ENCODE results near the gene GRM4. TPM values are rescaled to one million over a fixed set of nuclear protein-coding genes. Genes with fewer than 3 reads are reported as not detected.
"Not testable (repeated sequence)": the region's sequence is repeated elsewhere in the genome, so short reads cannot be mapped to it uniquely, and the experiment has no call there.

The GRM4 gene
- total RNA-seq (2012; rRNA removed): not detected in 2 replicates

GRCh38 chr6:34146021-34146782 lies at the start of gene GRM4:
GRM4 (minus strand) TSS chr6:34146087; CDS start chr6:34133496, 12,591 bp downstream.
- H3K9me3 ChIP-seq (replicated peaks; ENCODE audit: low read length): no peaks in the 10 kb centered on the region
- H3K4me2 ChIP-seq (ENCODE audit: low read length): peak within 1 kb of the TSS; percentile 86
- H3K36me3 ChIP-seq (ENCODE audit: insufficient read depth, low read length): no peaks in the 10 kb centered on the region
- peaks cover 81% of the 10 kb centered on the region for H3K27me3 ChIP-seq (ENCODE audit: control insufficient read depth, insufficient read depth, low read length)
- H3K9ac ChIP-seq (ENCODE audit: low read depth, low read length): no peak within 1 kb of the TSS
- H3K4me1 ChIP-seq (ENCODE audit: control insufficient read depth, insufficient read depth, low read length): peaks cover 21% of the 10 kb centered on the region
- peak within 1 kb of the TSS; percentile 68 for H3K4me3 ChIP-seq (ENCODE audit: low read length)

GRCh38 chr6:34194772-34195171 lies 48.9 kb upstream of the GRM4 start:
- Histone ChIP-seq H3K4me1 (ENCODE audit: control insufficient read depth, insufficient read depth, low read length) (peaks cover 10% of the 10 kb centered on the region), H3K36me3 (ENCODE audit: insufficient read depth, low read length) (no peaks in the 10 kb centered on the region), H3K9me3 (replicated peaks; ENCODE audit: low read length) (no peaks in the 10 kb centered on the region), H3K4me3 (ENCODE audit: low read length) (no peak overlapping the region), H3K27me3 (ENCODE audit: control insufficient read depth, insufficient read depth, low read length) (peaks cover 6% of the 10 kb centered on the region), H3K9ac (ENCODE audit: low read depth, low read length) (no peak overlapping the region), H3K4me2 (ENCODE audit: low read length) (no peak overlapping the region)

GRCh38 chr6:34190504-34191122 lies 44.7 kb upstream of the GRM4 start:
- Histone ChIP-seq H3K9me3 (replicated peaks; ENCODE audit: low read length) (no peaks in the 10 kb centered on the region), H3K9ac (ENCODE audit: low read depth, low read length) (no peak overlapping the region), H3K36me3 (ENCODE audit: insufficient read depth, low read length) (no peaks in the 10 kb centered on the region), H3K4me2 (ENCODE audit: low read length) (no peak overlapping the region), H3K27me3 (ENCODE audit: control insufficient read depth, insufficient read depth, low read length) (peaks cover 2% of the 10 kb centered on the region), H3K4me3 (ENCODE audit: low read length) (no peak overlapping the region), H3K4me1 (ENCODE audit: control insufficient read depth, insufficient read depth, low read length) (no peaks in the 10 kb centered on the region)

- no peaks in the 10 kb centered on the region for H3K4me1 ChIP-seq (ENCODE audit: control insufficient read depth, insufficient read depth, low read length)
- no peak overlapping the region for H3K9ac ChIP-seq (ENCODE audit: low read depth, low read length)
- no peaks in the 10 kb centered on the region for H3K36me3 ChIP-seq (ENCODE audit: insufficient read depth, low read length)
- H3K9me3 ChIP-seq (replicated peaks; ENCODE audit: low read length): no peaks in the 10 kb centered on the region
- H3K4me3 ChIP-seq (ENCODE audit: low read length): no peak overlapping the region
- no peaks in the 10 kb centered on the region for H3K27me3 ChIP-seq (ENCODE audit: control insufficient read depth, insufficient read depth, low read length)
- no peak overlapping the region for H3K4me2 ChIP-seq (ENCODE audit: low read length)
These were observed 44.1 kb upstream of the GRM4 start for GRCh38 chr6:34189806-34190503.

GRCh38 chr6:34184726-34185125 lies 38.8 kb upstream of the GRM4 start:
- H3K4me1 ChIP-seq (ENCODE audit: control insufficient read depth, insufficient read depth, low read length); H3K4me3 ChIP-seq (ENCODE audit: low read length); H3K36me3 ChIP-seq (ENCODE audit: insufficient read depth, low read length); H3K9me3 ChIP-seq (replicated peaks; ENCODE audit: low read length); H3K4me2 ChIP-seq (ENCODE audit: low read length); H3K9ac ChIP-seq (ENCODE audit: low read depth, low read length); H3K27me3 ChIP-seq (ENCODE audit: control insufficient read depth, insufficient read depth, low read length): not testable (repeated sequence)

- no peaks in the 10 kb centered on the region for H3K36me3 ChIP-seq (ENCODE audit: insufficient read depth, low read length)
- no peak overlapping the region for H3K4me2 ChIP-seq (ENCODE audit: low read length)
- peaks cover 19% of the 10 kb centered on the region for H3K27me3 ChIP-seq (ENCODE audit: control insufficient read depth, insufficient read depth, low read length)
- no peaks in the 10 kb centered on the region for H3K9me3 ChIP-seq (replicated peaks; ENCODE audit: low read length)
- no peak overlapping the region for H3K9ac ChIP-seq (ENCODE audit: low read depth, low read length)
- H3K4me3 ChIP-seq (ENCODE audit: low read length): no peak overlapping the region
- H3K4me1 ChIP-seq (ENCODE audit: control insufficient read depth, insufficient read depth, low read length): no peaks in the 10 kb centered on the region
These were observed 37.1 kb upstream of the GRM4 start for GRCh38 chr6:34182751-34183531.

- peaks cover 21% of the 10 kb centered on the region for H3K27me3 ChIP-seq (ENCODE audit: control insufficient read depth, insufficient read depth, low read length)
- no peaks in the 10 kb centered on the region for H3K36me3 ChIP-seq (ENCODE audit: insufficient read depth, low read length)
- H3K4me2 ChIP-seq (ENCODE audit: low read length): no peak overlapping the region
- H3K9me3 ChIP-seq (replicated peaks; ENCODE audit: low read length): no peaks in the 10 kb centered on the region
- H3K9ac ChIP-seq (ENCODE audit: low read depth, low read length): no peak overlapping the region
- no peaks in the 10 kb centered on the region for H3K4me1 ChIP-seq (ENCODE audit: control insufficient read depth, insufficient read depth, low read length)
- H3K4me3 ChIP-seq (ENCODE audit: low read length): no peak overlapping the region
These were observed 36.0 kb upstream of the GRM4 start for GRCh38 chr6:34181908-34182307.

GRCh38 chr6:34179106-34179720 lies 33.3 kb upstream of the GRM4 start:
- no peaks in the 10 kb centered on the region for H3K4me1 ChIP-seq (ENCODE audit: control insufficient read depth, insufficient read depth, low read length)
- H3K36me3 ChIP-seq (ENCODE audit: insufficient read depth, low read length): no peaks in the 10 kb centered on the region
- no peak overlapping the region for H3K9ac ChIP-seq (ENCODE audit: low read depth, low read length)
- no peak overlapping the region for H3K4me2 ChIP-seq (ENCODE audit: low read length)
- H3K4me3 ChIP-seq (ENCODE audit: low read length): no peak overlapping the region
- peaks cover 21% of the 10 kb centered on the region for H3K27me3 ChIP-seq (ENCODE audit: control insufficient read depth, insufficient read depth, low read length)
- H3K9me3 ChIP-seq (replicated peaks; ENCODE audit: low read length): no peaks in the 10 kb centered on the region

- Histone ChIP-seq H3K27me3 (ENCODE audit: control insufficient read depth, insufficient read depth, low read length) (peaks cover 21% of the 10 kb centered on the region), H3K9me3 (replicated peaks; ENCODE audit: low read length) (no peaks in the 10 kb centered on the region), H3K4me2 (ENCODE audit: low read length) (no peak overlapping the region), H3K36me3 (ENCODE audit: insufficient read depth, low read length) (no peaks in the 10 kb centered on the region), H3K9ac (ENCODE audit: low read depth, low read length) (no peak overlapping the region), H3K4me3 (ENCODE audit: low read length) (no peak overlapping the region), H3K4me1 (ENCODE audit: control insufficient read depth, insufficient read depth, low read length) (no peaks in the 10 kb centered on the region)
These were observed 32.6 kb upstream of the GRM4 start for GRCh38 chr6:34178357-34179105.

- Histone ChIP-seq H3K4me3 (ENCODE audit: low read length) (no peak overlapping the region), H3K36me3 (ENCODE audit: insufficient read depth, low read length) (no peaks in the 10 kb centered on the region)
These were observed 31.3 kb upstream of the GRM4 start for GRCh38 chr6:34177181-34177591.

More at GRCh38 chr6:34177181-34177591, 31.3 kb upstream of the GRM4 start:
- H3K27me3 ChIP-seq (ENCODE audit: control insufficient read depth, insufficient read depth, low read length): peaks cover 26% of the 10 kb centered on the region
- H3K4me1 ChIP-seq (ENCODE audit: control insufficient read depth, insufficient read depth, low read length): no peaks in the 10 kb centered on the region
- no peak overlapping the region for H3K4me2 ChIP-seq (ENCODE audit: low read length)
- no peak overlapping the region for H3K9ac ChIP-seq (ENCODE audit: low read depth, low read length)
- no peaks in the 10 kb centered on the region for H3K9me3 ChIP-seq (replicated peaks; ENCODE audit: low read length)

Data from skeletal muscle satellite cell (primary cell).